Stimulated activated naive CD8-positive, alpha-beta T cell treated with anti-CD3 and anti-CD28 coated beads, Interleukin-15, Interleukin-2, amounts not matched to agents 100 U/mL and 50 U/mL, for 24 hours (primary cell): Measurements from ENCODE around the gene PATJ.

Experiments used
- ATAC-seq: fragments of 150-1000 bp; cut with Tn5 transposase; one replicate; pipeline ENCODE4 v1.10.0; 2021
- DNase-seq: peaks from one replicate; pipeline ENCODE4 v3.0.0; 2021

The PATJ gene

GRCh38 chr1:61992257-61992656, 250.0 kb downstream of the PATJ start:
- DNase-seq (no peak), ATAC-seq (no peak)

- ATAC-seq: no peak
- no peak for DNase-seq
Observed at GRCh38 chr1:61993331-61993961, 251.2 kb downstream of the PATJ start.

GRCh38 chr1:61995641-61996040, 253.4 kb downstream of the PATJ start:
- DNase-seq (no peak), ATAC-seq (no peak)

DNA sequence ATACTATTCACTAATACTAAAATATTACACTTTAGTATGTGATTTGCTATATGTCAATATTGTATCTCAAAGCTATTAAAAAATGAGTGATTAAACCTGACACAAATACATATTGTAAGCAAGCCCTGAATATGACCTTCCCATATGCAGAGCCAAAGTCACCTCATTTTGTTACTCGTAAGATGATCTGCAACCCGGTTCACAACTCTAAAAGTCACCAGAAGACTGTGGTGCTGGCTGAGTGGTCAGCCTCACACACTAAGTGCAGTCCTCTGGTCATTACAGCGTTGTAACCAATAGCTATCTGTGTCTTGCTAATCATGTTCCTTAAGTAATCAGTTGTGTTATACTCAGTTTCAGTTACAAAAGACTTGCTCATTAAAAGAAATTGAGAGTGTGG, 254.8 kb downstream of the PATJ start:
- no peak for DNase-seq
- ATAC-seq: no peak

DNA sequence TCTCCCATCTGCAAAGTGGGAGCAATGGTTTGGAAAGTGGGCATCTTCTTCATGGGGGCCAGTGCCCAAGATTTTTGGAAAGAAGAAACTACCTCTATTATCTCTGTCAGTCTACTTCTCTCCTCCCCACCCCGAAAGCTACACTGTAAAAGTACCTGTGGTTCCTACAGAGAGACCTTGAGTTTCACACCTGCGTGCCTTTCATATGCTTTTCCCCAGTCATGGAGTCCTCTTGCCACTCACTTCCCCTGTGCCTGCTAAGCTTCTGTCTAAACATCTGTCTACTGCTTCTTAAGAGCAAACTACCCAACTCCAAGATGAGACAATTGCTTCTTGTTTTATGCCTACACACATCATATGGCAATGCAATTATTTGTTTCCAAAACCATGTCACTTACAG, 261.5 kb downstream of the PATJ start:
- ATAC-seq (no peak), DNase-seq (no peak)

- no peak for ATAC-seq
Observed at GRCh38 chr1:62006690-62007089, 264.4 kb downstream of the PATJ start.

GRCh38 chr1:62011006-62011405, 268.7 kb downstream of the PATJ start:
- no peak for DNase-seq
- ATAC-seq: no peak

More at GRCh38 chr1:62006690-62007089, 264.4 kb downstream of the PATJ start:
- DNase-seq: no peak

- ATAC-seq (no peak), DNase-seq (no peak)
Observed at GRCh38 chr1:62012095-62012494, 269.8 kb downstream of the PATJ start.

GRCh38 chr1:62012836-62013235, 270.6 kb downstream of the PATJ start:
- no peak for DNase-seq

DNA sequence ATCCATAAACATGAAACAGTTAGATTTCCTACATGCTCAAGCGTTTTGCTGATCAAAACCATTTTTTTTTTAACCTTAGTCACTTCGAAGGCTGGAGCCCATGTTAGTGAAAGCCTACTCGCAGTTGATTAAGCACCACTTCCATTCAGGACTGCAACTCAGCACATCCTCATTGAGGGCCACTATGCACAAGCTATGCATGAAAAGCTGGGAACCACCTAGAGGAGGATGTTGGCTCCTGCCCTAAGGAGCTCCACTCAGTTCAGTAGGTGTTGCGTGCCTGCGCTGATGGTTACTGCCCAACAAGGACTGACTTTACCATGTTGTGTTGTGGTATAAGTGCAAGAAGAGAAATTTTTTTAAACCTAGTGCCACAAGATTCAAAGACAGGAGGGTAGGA, 271.0 kb downstream of the PATJ start:
- DNase-seq (no peak), ATAC-seq (no peak)

More at GRCh38 chr1:62012836-62013235, 270.6 kb downstream of the PATJ start:
- ATAC-seq: no peak

- DNase-seq (no peak), ATAC-seq (no peak)
Observed at GRCh38 chr1:62022382-62022983, 280.2 kb downstream of the PATJ start.

- DNase-seq (no peak), ATAC-seq (no peak)
Observed at GRCh38 chr1:62024690-62025089, 282.4 kb downstream of the PATJ start.

- no peak for ATAC-seq
Observed at GRCh38 chr1:62025154-62025553, 282.9 kb downstream of the PATJ start.

DNA sequence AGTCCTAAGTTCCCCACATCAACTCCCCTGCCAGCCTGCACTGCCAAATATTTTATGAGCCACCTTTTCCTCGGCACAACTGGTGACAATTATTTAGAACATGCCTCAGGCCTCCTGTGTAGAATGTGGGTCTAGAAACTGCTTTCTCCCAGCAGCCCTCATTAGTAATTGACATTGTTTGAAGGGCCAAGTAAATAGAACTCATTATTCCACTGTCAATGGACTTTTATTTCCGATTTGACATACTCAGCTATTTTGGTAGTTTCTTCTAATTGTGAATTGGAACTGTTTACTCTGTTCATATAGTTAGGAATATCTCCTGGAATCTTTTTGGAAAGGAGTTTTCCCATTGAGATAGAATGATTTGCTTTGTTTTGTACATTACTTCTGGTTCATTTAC, 283.6 kb downstream of the PATJ start:
- ATAC-seq (no peak), DNase-seq (no peak)

More at GRCh38 chr1:62025154-62025553, 282.9 kb downstream of the PATJ start:
- no peak for DNase-seq

DNA sequence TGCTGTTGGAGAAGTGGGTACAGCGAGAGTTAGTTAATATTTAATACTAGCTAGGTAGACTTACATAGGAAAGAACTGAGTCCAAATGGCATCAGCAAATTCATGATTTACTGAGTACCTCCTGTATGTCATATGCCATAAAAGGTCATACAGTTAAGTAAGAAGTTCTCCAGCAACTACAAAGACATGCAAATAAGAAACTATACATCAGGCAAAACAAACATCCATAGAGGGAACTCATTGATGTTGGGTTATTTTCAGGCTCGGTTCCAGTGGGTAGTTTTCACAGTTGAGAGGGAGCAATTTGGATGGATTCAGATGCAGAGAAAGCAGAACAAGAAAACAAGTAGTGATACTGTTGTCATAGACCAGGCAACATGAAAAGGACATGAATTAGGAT, 287.4 kb downstream of the PATJ start:
- ATAC-seq: no peak

GRCh38 chr1:62034790-62035189, 292.5 kb downstream of the PATJ start:
- DNase-seq (no peak), ATAC-seq (no peak)

More for the DNA sequence above, 287.4 kb downstream of the PATJ start:
- DNase-seq: no peak

GRCh38 chr1:62037274-62037673, 295.0 kb downstream of the PATJ start:
- no peak for ATAC-seq
- DNase-seq: no peak

DNA sequence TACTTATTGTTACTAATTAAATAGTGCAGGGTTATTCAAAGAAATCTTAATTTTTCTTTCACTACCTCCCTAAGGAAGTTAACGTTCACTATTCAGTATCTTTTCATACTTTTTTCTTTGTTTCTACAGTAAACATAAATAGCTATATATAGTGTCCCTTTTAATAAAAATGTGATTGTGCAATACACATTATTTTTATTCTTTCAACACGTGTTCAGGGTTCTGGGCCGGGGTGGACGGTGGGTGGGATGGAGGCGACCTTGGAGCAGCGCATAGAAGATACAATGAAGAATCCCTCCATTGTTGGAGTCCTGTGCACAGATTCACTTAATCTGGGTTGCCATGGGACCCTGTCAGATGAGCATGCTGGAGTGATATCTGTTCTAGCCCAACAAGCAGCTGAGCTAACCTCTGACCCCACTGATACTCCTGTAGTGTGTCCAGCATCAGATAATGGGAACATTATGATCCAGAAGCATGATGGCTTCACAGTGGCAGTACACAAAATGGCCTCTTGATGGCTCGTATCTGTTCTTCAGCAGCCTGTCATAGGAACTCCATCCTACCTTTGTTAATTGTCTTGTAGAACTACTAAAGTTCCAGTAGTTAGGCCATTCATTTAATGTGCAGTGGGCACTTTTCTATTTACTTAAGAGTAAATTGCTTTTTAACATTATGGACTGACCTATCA, 296.5 kb downstream of the PATJ start:
- DNase-seq: no peak
- ATAC-seq: no peak

DNA sequence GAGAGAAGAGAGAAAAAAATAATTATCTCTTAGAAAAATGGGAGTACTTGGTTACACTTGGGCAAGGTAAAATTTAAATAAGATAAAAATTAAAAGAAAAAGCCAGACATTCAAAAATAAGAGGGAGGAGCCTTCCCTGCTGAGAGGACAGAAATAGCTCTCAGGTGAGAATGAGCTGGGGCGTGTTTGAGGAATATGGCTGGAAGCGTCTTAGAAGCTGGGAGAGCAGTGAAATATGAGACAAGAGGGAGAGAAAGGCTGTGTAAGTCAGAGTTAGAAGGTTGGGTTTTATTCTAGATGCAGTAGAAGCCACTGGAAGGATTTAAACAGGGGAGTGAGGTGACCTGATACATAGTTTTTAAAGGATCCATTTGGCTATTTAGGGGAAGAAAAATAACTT, 298.2 kb downstream of the PATJ start:
- no peak for ATAC-seq

GRCh38 chr1:62040973-62041372, 298.7 kb downstream of the PATJ start:
- DNase-seq: no peak
- no peak for ATAC-seq

More for the DNA sequence above, 298.2 kb downstream of the PATJ start:
- no peak for DNase-seq

DNA sequence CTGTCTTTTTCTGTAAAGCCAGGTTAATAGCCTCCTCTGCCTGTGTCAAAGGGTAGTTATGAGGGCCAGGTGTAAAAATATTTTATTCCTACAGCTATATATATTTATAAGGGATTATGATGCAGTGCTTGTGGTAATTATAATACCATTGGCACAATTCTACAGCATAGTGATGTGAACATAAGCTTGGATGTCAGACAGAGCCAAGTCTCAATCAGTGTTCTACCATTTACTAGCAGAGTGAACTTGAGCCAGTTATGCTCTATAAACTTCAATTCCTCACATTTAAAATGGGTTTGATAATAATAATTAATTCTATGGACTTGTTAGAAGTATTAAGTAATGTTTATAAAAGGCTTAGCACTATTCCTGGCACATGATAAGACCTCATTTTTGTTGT, 300.9 kb downstream of the PATJ start:
- DNase-seq (no peak), ATAC-seq (no peak)

GRCh38 chr1:62045574-62045973, 303.3 kb downstream of the PATJ start:
- no peak for ATAC-seq

GRCh38 chr1:62046927-62047326, 304.6 kb downstream of the PATJ start:
- ATAC-seq (no peak), DNase-seq (no peak)

More at GRCh38 chr1:62045574-62045973, 303.3 kb downstream of the PATJ start:
- no peak for DNase-seq

- ATAC-seq (no peak), DNase-seq (no peak)
Observed at GRCh38 chr1:62050165-62050564, 307.9 kb downstream of the PATJ start.
